Right ventricle myocardium inferior (tissue), 1 donor: Measurements from ENCODE around the gene INPP5E. TPM values are rescaled to one million over a fixed set of nuclear protein-coding genes. Genes with fewer than 3 reads are reported as not detected.
"Not testable (repeated sequence)": the region's sequence is repeated elsewhere in the genome, so short reads cannot be mapped to it uniquely, and the experiment has no call there.

ENCODE experiments used
- ATAC-seq: fragments of 200-7000 bp; cut with Tn5 transposase; one replicate; pipeline ENCODE4 v1.9.1; 2020; ENCODE audit warnings: mild to moderate bottlenecking, moderate library complexity
- DNase-seq: peaks from one replicate; pipeline ENCODE4 v3.0.0; 2021; ENCODE audit errors: missing footprints
- intact Hi-C: fragments of 100-400 bp; cut with DNase I; formaldehyde crosslinking; loops from one replicate; pipeline ENCODE4 v1.11.0; 2022
- total RNA-seq: library from RNA; stranded (reverse); fragmentation: NEBNext Ultra II Directional; extraction: Animal tissue kit (Norgen Biotek cat#: 25700); gene quantifications from one replicate; pipeline ENCODE4 v1.2.1, GENCODE V29; 2021
- donor health status: DM: no; HTN: yes; CAD: no; lungs with severe emphysema.

INPP5E gene
- total RNA-seq, 1 donor from 2014 or later: 10.8 TPM

- DNase-seq: no peak
- intact Hi-C loops: no loop called here
- ATAC-seq: no peak
These were observed 21.2 kb downstream of the INPP5E start for GRCh38 chr9:136418182-136419091.

- intact Hi-C loops: no loop called here
- ATAC-seq (no peak), DNase-seq (no peak)
These were observed 22.7 kb downstream of the INPP5E start for GRCh38 chr9:136416914-136417313.

- ATAC-seq (no peak), DNase-seq (no peak)
- intact Hi-C loops: no loop called here
These were observed 23.2 kb downstream of the INPP5E start for GRCh38 chr9:136416427-136416826.

- DNase-seq (no peak), ATAC-seq (no peak)
- intact Hi-C loops: no loop called here
These were observed 26.7 kb downstream of the INPP5E start for GRCh38 chr9:136412962-136413361.

- intact Hi-C loops: loop anchor here (2.0 kb wide), 1 partner anchor 27 kb away; the partner anchor contains the start of gene INPP5E
These were observed 28.3 kb downstream of the INPP5E start for GRCh38 chr9:136411378-136411777.

GRCh38 chr9:136410500-136411287 lies 29.0 kb downstream of the INPP5E start, which contains the start of the genes ENTR1 and PMPCA:
ENTR1 (minus strand) TSS chr9:136410614; CDS start chr9:136410397, 217 bp downstream.
PMPCA (plus strand) TSS chr9:136410658; CDS start chr9:136410669, 11 bp downstream.
- intact Hi-C loops: loop anchor here (2.0 kb wide), 1 partner anchor 28 kb away; the partner anchor contains the start of gene INPP5E
- ATAC-seq: peak; percentile 88
- peak; percentile 95 for DNase-seq

More at GRCh38 chr9:136411378-136411777, 28.3 kb downstream of the INPP5E start:
- DNase-seq: no peak
- ATAC-seq: no peak

GRCh38 chr9:136409557-136410455 lies 29.8 kb downstream of the INPP5E start:
- ATAC-seq: no peak
- intact Hi-C loops: loop anchor here (2.0 kb wide), 1 partner anchor 29 kb away; the partner anchor contains the start of gene INPP5E
- DNase-seq: no peak

GRCh38 chr9:136407911-136408310 lies 31.7 kb downstream of the INPP5E start:
- intact Hi-C loops: no loop called here
- DNase-seq (no peak), ATAC-seq (no peak)

- DNase-seq, ATAC-seq, intact Hi-C loops: not testable (repeated sequence)
These were observed 32.6 kb downstream of the INPP5E start for GRCh38 chr9:136407061-136407460.

- DNase-seq, intact Hi-C loops, ATAC-seq: not testable (repeated sequence)
These were observed 33.7 kb downstream of the INPP5E start for GRCh38 chr9:136405904-136406303.

GRCh38 chr9:136405481-136405880 lies 34.2 kb downstream of the INPP5E start:
- intact Hi-C loops: no loop called here
- DNase-seq: no peak
- no peak for ATAC-seq

- ATAC-seq (no peak), DNase-seq (no peak)
- intact Hi-C loops: loop anchor here (5.0 kb wide), 1 partner anchor 162 kb away; no protein-coding TSS in a partner anchor
These were observed 34.9 kb downstream of the INPP5E start for GRCh38 chr9:136404801-136405136.

GRCh38 chr9:136403915-136404800 lies 35.5 kb downstream of the INPP5E start:
- intact Hi-C loops: loop anchor here (5.0 kb wide), 1 partner anchor 162 kb away; no protein-coding TSS in a partner anchor
- DNase-seq: no peak
- ATAC-seq: no peak

GRCh38 chr9:136403538-136403914 lies 36.1 kb downstream of the INPP5E start:
- DNase-seq: no peak
- intact Hi-C loops: loop anchor here (5.0 kb wide), 1 partner anchor 161 kb away; no protein-coding TSS in a partner anchor
- ATAC-seq: no peak

- ATAC-seq (no peak), DNase-seq (no peak)
- intact Hi-C loops: loop anchor here (5.0 kb wide), 1 partner anchor 160 kb away; no protein-coding TSS in a partner anchor
These were observed 37.6 kb downstream of the INPP5E start for GRCh38 chr9:136402067-136402466.

GRCh38 chr9:136401173-136401922 lies 38.3 kb downstream of the INPP5E start:
- intact Hi-C loops: loop anchor here (5.0 kb wide), 1 partner anchor 159 kb away; no protein-coding TSS in a partner anchor

More at GRCh38 chr9:136401173-136401922, 38.3 kb downstream of the INPP5E start:
- ATAC-seq (no peak), DNase-seq (no peak)
